Fibroblast of lung (primary cell): Measurements from ENCODE around the gene HSPB9. TPM values are rescaled to one million over a fixed set of nuclear protein-coding genes. Genes with fewer than 3 reads are reported as not detected.

Experiments
- DNase-seq, 2 donors: peaks; one replicate each; pipeline versions ENCODE4 v3.0.0 to v3.0.0-alpha.2; 2010; ENCODE audit warnings: low read depth in 2 of 2
- H2AFZ ChIP-seq: 2 replicates; pipeline ENCODE4 v1.5.1; 2012; ENCODE audit warnings: low read length, control low read depth, inconsistent platforms
- H3K27ac ChIP-seq: 2 replicates; pipeline ENCODE4 v1.5.1; 2011; ENCODE audit warnings: low read length, control low read depth; ENCODE audit not compliant: insufficient read depth
- H3K27me3 ChIP-seq: 2 replicates; pipeline ENCODE4 v1.5.1; 2011; ENCODE audit warnings: mild to moderate bottlenecking, low read length; ENCODE audit not compliant: control insufficient read depth, insufficient read depth
- H3K36me3 ChIP-seq: 2 replicates; pipeline ENCODE4 v1.5.1; 2011; ENCODE audit warnings: low read length; ENCODE audit not compliant: control insufficient read depth, insufficient read depth
- H3K4me1 ChIP-seq: 2 replicates; pipeline ENCODE4 v1.5.1; 2011; ENCODE audit warnings: low read length; ENCODE audit not compliant: control insufficient read depth, insufficient read depth; ENCODE audit errors: extremely low read depth
- H3K4me2 ChIP-seq: 2 replicates; pipeline ENCODE4 v1.5.1; 2011; ENCODE audit warnings: low read length, control low read depth; ENCODE audit not compliant: insufficient read depth; ENCODE audit errors: extremely low read depth
- H3K4me3 ChIP-seq, 4 experiments: fragments of 200-600 bp in 1 of 4; sonication (generic) in 1 of 4; replicated peaks in 1 of 4; 2 replicates each; pipeline ENCODE4 v1.5.1; 2011 to 2016; ENCODE audit warnings: low read length in 4 of 4, low read depth in 3 of 4, mild to moderate bottlenecking in 3 of 4, control low read depth in 2 of 4, inconsistent platforms in 1 of 4, mixed read lengths in 1 of 4; ENCODE audit not compliant: insufficient read depth in 1 of 4; ENCODE audit errors: control extremely low read depth in 1 of 4
- H3K79me2 ChIP-seq: 2 replicates; pipeline ENCODE4 v1.5.1; 2012; ENCODE audit warnings: mild to moderate bottlenecking, low read length, inconsistent platforms; ENCODE audit not compliant: control insufficient read depth, insufficient read depth
- H3K9ac ChIP-seq: 2 replicates; pipeline ENCODE4 v1.5.1; 2011; ENCODE audit warnings: mild to moderate bottlenecking, low read length, control low read depth; ENCODE audit not compliant: insufficient read depth
- H3K9me3 ChIP-seq: 2 replicates; pipeline ENCODE4 v1.5.1; 2012; ENCODE audit warnings: low read depth, low read length; ENCODE audit not compliant: control insufficient read depth, insufficient read depth
- H4K20me1 ChIP-seq: 2 replicates; pipeline ENCODE4 v1.5.1; 2011; ENCODE audit warnings: low read length; ENCODE audit not compliant: control insufficient read depth, insufficient read depth; ENCODE audit errors: extremely low read depth
- EZH2 ChIP-seq: IDR thresholded peaks from 2 replicates; pipeline ENCODE4 v1.5.1; 2012; ENCODE audit warnings: low read length, control low read depth, mild to moderate bottlenecking; ENCODE audit errors: missing control alignments
- polyA plus RNA-seq, 2 donors: library from polyadenylated mRNA; depleted of rRNA in 1 of 2; stranded (reverse) in 1 of 2; unstranded in 1 of 2; fragments of >200 nt; gene quantifications; 2 replicates each; pipeline ENCODE4 v1.2.1, GENCODE V29; 2011 to 2012; ENCODE audit warnings: missing spikeins in 1 of 2
- total RNA-seq: library from RNA; depleted of rRNA; stranded (reverse); fragments of >200 nt; gene quantifications from 2 replicates; pipeline ENCODE4 v1.2.1, GENCODE V29; 2014
- TF ChIP-seq, protein P1 (sequence below), 2 donors: IDR thresholded peaks in 1 of 2; conservative IDR thresholded peaks in 1 of 2; 1 replicate in 1 of 2; 2 replicates in 1 of 2; pipeline ENCODE4 v1.5.1; 2011 to 2012; ENCODE audit warnings: low read length in 2 of 2, control low read depth in 1 of 2, inconsistent platforms in 1 of 2, low read depth in 1 of 2, mild to moderate bottlenecking in 1 of 2

HSPB9 gene
- total and polyA plus RNA-seq, 2 donors (not counting 1 experiment from before 2014, with no cell fraction given) = not detected

GRCh38 chr17:42131232-42131631 is 8.6 kb downstream of the HSPB9 start:
- Histone ChIP-seq H3K4me1 (peaks cover 29% of the 10 kb centered on the region), H3K9ac (no peak overlapping the region), H3K79me2 (peaks cover 58% of the 10 kb centered on the region), H3K9me3 (no peaks in the 10 kb centered on the region), H2AFZ (no peak overlapping the region), H3K27ac (no peak overlapping the region), H3K36me3 (peaks cover 23% of the 10 kb centered on the region), H4K20me1 (no peaks in the 10 kb centered on the region), H3K4me3 (no peak overlapping the region), H3K4me2 (no peak overlapping the region), H3K27me3 (no peaks in the 10 kb centered on the region)
- DNase-seq = no peak
- TF ChIP-seq, protein P1, sequence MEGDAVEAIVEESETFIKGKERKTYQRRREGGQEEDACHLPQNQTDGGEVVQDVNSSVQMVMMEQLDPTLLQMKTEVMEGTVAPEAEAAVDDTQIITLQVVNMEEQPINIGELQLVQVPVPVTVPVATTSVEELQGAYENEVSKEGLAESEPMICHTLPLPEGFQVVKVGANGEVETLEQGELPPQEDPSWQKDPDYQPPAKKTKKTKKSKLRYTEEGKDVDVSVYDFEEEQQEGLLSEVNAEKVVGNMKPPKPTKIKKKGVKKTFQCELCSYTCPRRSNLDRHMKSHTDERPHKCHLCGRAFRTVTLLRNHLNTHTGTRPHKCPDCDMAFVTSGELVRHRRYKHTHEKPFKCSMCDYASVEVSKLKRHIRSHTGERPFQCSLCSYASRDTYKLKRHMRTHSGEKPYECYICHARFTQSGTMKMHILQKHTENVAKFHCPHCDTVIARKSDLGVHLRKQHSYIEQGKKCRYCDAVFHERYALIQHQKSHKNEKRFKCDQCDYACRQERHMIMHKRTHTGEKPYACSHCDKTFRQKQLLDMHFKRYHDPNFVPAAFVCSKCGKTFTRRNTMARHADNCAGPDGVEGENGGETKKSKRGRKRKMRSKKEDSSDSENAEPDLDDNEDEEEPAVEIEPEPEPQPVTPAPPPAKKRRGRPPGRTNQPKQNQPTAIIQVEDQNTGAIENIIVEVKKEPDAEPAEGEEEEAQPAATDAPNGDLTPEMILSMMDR (conservative IDR thresholded peaks at IDR 0.05 in 1 of 2, IDR thresholded peaks at IDR 0.05 in 1 of 2; ENCODE audit: low read depth in 1 of 2, low read length in 2 of 2) = no peak
- no peak for TF ChIP-seq EZH2

DNA sequence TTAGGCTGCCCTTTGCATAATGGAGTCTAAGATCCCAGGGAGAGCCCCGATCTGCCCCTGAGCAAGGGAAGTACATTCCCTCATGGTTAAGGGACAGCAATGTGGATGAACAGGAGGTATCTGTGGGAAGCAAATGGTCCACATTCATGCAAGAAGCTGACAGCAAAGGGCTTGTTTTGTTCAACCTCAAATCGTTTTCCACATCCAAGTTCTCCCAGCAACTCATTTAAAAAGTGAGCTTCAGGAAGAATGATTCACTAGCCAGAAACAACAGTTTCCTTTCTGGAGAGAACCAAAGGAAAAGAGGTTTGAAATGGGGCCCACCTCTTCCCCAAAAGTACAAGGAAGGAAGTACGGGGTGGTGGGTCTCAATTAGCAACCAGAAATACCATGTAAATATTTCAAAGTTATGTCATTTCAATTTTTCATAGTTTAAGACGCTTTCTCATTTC is 9.4 kb downstream of the HSPB9 start:
- H3K36me3 ChIP-seq = peaks cover 22% of the 10 kb centered on the region
- H3K27ac ChIP-seq = no peak overlapping the region
- no peak overlapping the region for H2AFZ ChIP-seq
- peak in 1 of 2 donors; percentile 61 for DNase-seq
- H3K4me3 ChIP-seq = no peak overlapping the region
- H3K4me1 ChIP-seq = peaks cover 30% of the 10 kb centered on the region
- H3K79me2 ChIP-seq = peaks cover 64% of the 10 kb centered on the region
- no peak overlapping the region for H3K9ac ChIP-seq
- no peaks in the 10 kb centered on the region for H4K20me1 ChIP-seq
- TF ChIP-seq EZH2 = no peak
- TF ChIP-seq, protein P1 (conservative IDR thresholded peaks at IDR 0.05 in 1 of 2, IDR thresholded peaks at IDR 0.05 in 1 of 2; ENCODE audit: low read depth in 1 of 2, low read length in 2 of 2) = no peak
- no peaks in the 10 kb centered on the region for H3K27me3 ChIP-seq
- H3K4me2 ChIP-seq = no peak overlapping the region
- H3K9me3 ChIP-seq = no peaks in the 10 kb centered on the region

- Histone ChIP-seq H3K4me1 (peaks cover 30% of the 10 kb centered on the region), H3K4me3 (no peak overlapping the region), H3K27ac (peak overlapping the region; percentile 55), H3K9ac (no peak overlapping the region), H3K36me3 (peaks cover 21% of the 10 kb centered on the region), H3K27me3 (no peaks in the 10 kb centered on the region), H3K79me2 (peaks cover 70% of the 10 kb centered on the region), H3K4me2 (peak overlapping the region; percentile 44), H4K20me1 (no peaks in the 10 kb centered on the region), H3K9me3 (no peaks in the 10 kb centered on the region), H2AFZ (no peak overlapping the region)
- peak; percentile 71 to 90 for DNase-seq
- TF ChIP-seq, protein P1 (conservative IDR thresholded peaks at IDR 0.05 in 1 of 2, IDR thresholded peaks at IDR 0.05 in 1 of 2; ENCODE audit: low read depth in 1 of 2, low read length in 2 of 2) = no peak
- TF ChIP-seq EZH2 = no peak
Observed at GRCh38 chr17:42132941-42133340, 10.3 kb downstream of the HSPB9 start.
